K562 (cell line): ENCODE measurements around the gene CFAP251.

Source experiments
- DEAF1 ChIP-seq: fragments of 450-650 bp; formaldehyde crosslinking; IDR thresholded peaks from 2 replicates; pipeline ENCODE4 v1.4.0; 2020; ENCODE audit warnings: mild to moderate bottlenecking, moderate library complexity
- MCM5 ChIP-seq: fragments of 450-650 bp; IDR thresholded peaks from 2 replicates; pipeline ENCODE4 v1.6.1; 2016; ENCODE audit warnings: low read depth
- NFE2L1 ChIP-seq: fragments of 450-650 bp; IDR thresholded peaks from 2 replicates; pipeline ENCODE4 v1.6.1; 2016; ENCODE audit warnings: missing genetic modification characterization, low read depth, mild to moderate bottlenecking, missing compliant biosample characterization, moderate library complexity, borderline replicate concordance
- POLR2AphosphoS5 ChIP-seq: IDR thresholded peaks from 2 replicates; pipeline ENCODE4 v1.6.1; 2011; ENCODE audit warnings: mild to moderate bottlenecking, low read depth, low read length, moderate library complexity; ENCODE audit not compliant: control insufficient read depth, insufficient read depth
- RBM39 ChIP-seq: fragments of 200-400 bp; formaldehyde crosslinking; optimal IDR thresholded peaks from 2 replicates; pipeline ENCODE3; 2018; ENCODE audit warnings: low read depth, low read length
- ZNF79 ChIP-seq: fragments of 250-450 bp; sonication (Bioruptor Pico); IDR thresholded peaks from 2 replicates; pipeline ENCODE4 v1.4.0; 2020; ENCODE audit warnings: low read depth, mild to moderate bottlenecking, moderate library complexity
- TF ChIP-seq, protein P1 (sequence below): fragments of 250-450 bp; sonication (Bioruptor Pico); IDR thresholded peaks from 2 replicates; pipeline ENCODE4 v1.8.0; 2021; ENCODE audit warnings: mild to moderate bottlenecking, moderate library complexity

DNA sequence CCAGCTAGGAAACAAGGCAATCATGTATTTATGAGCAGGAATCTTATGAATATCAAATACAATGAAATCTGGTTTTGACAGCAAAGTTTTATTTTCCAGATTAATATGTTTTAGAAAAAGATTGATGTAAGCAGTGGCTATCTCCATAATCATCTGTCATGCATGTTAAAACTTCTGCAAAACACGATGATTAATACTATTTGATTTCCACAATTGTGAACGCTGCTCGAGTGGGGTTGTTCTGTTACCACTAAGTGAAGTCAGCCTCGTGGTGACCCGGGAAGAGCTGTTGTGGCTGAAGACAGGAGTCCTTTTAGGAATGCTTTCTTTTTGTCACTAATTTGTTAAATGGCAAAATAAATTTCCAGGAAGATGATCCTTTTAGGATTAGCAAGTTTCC lies 9.4 kb downstream of the CFAP251 start:
- TF ChIP-seq ZNF79 = no peak
- no peak for TF ChIP-seq POLR2AphosphoS5
- TF ChIP-seq RBM39 = no peak
- TF ChIP-seq, protein P1, sequence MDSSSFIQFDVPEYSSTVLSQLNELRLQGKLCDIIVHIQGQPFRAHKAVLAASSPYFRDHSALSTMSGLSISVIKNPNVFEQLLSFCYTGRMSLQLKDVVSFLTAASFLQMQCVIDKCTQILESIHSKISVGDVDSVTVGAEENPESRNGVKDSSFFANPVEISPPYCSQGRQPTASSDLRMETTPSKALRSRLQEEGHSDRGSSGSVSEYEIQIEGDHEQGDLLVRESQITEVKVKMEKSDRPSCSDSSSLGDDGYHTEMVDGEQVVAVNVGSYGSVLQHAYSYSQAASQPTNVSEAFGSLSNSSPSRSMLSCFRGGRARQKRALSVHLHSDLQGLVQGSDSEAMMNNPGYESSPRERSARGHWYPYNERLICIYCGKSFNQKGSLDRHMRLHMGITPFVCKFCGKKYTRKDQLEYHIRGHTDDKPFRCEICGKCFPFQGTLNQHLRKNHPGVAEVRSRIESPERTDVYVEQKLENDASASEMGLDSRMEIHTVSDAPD (CRISPR knock-in tag) = no peak
- TF ChIP-seq DEAF1 (CRISPR knock-in tag) = no peak
- TF ChIP-seq MCM5 = no peak
- no peak for TF ChIP-seq NFE2L1 (tag)
